Stimulated activated CD8-positive, alpha-beta memory T cell treated with anti-CD3 and anti-CD28 coated beads, Interleukin-4, amount 100 ng/mL, for 4 hours (primary cell): ENCODE measurements around the gene CEP55.

ENCODE experiments used
- DNase-seq, 2 donors: peaks; one replicate each; pipeline ENCODE4 v3.0.0-alpha.2; 2020; ENCODE audit warnings: low read depth in 2 of 2, low spot score in 1 of 2

The CEP55 gene

DNA sequence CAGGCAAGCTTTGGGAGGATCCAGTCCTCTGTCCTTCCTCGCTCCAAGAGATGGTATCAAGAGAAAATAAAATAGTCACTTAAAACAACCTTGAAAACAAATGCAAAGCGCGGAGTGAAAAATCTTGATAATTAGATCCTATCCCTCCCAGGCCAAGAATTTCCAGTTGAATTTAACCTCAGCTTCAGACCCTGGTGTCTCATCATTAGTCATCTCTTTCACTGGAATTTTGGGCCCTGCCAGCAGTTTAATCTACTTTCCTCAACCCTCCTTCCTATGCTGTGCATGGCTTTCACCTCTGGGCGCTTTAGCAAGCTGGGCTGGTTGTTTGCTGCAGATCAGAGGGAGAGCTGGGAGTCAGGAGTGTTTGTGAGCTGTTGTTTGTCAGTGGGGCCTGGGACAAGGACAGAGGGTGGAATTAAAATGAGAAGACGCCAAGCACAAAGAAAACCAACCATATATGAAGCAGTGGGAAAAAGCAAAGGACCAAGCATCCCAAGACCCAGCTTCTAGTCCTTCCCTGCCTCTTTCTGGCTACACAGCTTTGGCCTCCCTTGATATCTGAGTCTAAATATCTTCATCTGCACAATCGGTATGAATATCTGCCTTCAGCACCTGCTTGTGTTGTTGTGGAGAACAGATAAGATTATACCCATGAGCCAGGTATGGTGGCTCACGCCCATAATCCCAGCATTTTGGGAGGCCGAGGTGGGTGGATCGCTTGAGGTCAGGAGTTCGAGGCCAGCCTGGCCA is 27.8 kb upstream of the CEP55 start:
- no peak for DNase-seq

DNA sequence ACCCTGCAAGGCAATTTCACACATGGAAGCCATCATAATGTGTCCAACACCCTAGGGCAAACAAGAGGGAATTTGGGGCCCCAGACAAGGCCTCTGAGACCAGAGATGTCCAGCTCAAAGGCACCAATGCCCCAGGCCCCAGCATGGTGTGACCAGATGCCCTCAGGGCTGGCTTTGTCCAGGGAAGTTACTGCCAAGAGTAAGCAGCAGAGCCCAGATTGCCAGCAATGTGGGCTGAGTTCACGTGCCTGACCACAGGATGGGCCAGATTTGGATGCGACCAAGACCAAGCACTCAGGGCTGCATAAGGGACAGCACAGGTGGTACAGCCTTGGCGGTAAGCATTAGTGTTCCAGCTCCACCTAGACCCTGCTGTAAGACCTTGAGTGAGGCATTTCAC is 27.0 kb upstream of the CEP55 start:
- DNase-seq = no peak

DNA sequence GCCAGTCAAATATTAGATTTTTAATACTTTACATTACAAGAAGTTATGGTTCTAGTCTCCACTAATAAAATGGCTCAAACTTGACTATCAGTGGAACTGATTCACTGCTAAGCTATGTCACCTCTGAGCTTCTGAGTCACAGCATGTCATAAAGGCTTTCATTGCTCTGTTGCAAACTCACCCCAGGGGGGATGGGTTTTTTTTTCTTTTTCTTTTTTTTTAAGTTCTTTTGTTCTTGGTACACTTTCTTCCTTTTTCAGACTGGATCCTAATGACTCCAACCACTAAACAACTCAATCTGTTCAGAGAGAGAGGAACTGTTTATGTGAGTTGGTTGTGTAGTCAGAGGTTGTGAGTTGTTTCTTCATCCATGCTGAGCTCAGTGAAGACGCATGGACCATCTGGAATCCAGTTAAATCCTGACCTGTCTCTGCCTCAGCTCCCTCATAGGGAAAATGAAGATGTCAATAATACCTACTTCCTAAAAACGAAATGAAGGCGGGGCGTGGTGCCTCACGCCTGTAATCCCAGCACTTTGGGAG is 25.2 kb upstream of the CEP55 start:
- DNase-seq = no peak

DNA sequence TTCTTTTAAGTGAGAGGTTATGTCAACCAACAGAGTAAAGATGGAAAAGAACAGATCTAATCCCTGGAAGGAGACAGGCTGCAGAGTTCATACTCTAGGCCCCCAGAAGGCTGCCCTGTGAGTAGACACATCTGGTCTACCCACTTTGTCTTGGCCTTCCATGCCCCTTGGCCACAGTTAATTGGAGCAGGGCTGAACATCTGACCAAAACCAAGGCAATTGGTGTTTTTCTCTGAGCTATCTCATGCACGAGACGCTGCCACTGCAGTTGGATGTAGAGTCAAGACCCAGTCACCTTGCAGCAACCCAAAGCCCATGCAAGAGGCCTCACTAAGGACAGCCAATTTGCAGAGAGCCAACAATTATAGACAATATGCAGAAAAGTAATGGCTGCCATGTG is 23.3 kb upstream of the CEP55 start:
- DNase-seq = no peak

DNA sequence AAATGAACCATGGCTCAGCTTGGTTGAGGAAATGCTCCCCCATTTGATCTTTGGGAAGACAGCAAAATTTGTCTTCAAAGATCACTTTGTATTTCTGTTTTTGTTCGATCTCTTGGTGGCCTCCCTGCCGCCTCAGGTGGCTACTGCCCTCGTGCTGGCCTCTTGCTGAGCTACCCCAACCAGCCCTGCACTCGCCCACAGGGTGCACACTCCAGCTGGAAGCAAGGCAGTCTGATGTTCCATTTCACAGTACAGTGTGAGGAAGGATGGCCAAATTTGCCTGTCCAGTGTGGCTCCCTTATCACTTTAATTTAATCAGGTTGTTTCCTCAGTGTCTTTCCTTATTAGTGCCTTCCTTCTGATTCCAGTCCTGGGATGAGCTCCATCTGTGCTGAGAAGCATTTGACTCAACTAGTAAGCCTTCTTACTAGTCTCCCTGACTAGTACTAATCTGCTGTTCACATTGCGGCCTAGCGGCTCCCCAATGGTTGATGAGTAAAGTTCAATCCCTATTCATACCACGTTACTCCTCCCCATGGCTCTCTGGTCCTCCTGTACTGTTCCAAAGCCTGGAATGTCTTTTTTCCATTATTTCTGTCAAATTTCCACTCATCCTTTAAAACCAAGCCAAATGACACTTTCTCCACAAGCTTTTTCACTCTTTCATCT is 22.5 kb upstream of the CEP55 start:
- no peak for DNase-seq

DNA sequence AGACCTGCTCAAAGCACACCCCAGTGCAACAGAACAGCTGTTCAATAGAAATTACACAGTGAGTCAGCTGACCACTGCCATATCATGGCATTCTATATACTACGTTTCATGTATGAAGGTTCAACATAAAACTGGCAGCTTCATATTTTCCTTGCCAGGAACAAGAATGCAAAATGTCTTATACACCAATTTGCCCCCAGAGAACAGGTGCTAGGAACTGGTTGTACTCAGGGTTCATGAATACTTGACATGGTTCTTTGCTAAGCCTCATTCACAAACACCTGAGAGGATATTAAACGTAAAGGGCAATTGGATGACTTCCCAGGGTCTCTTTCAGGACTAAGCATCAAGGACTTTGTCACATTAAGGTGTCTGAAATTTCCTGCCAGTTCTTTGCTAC is 21.2 kb upstream of the CEP55 start:
- DNase-seq = no peak

DNA sequence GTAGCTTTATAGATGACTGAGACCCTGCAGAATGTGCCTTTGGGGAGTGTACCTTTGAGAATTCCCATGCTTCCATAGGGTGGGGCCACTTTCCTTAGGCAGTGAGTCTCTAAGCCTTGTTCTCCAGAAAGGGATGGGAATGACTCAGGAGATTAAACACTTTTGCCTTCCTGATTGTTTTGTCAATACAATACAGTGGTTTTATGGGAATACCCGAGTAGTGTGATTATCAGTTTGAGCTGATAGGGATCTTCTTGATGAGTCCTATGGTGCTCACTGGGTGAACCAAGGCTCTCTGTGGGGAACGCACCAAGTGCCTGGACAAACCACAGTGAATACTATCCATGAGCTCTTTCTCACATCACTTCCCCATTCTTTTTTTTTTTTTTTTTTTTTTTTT is 20.5 kb upstream of the CEP55 start:
- no peak for DNase-seq

DNA sequence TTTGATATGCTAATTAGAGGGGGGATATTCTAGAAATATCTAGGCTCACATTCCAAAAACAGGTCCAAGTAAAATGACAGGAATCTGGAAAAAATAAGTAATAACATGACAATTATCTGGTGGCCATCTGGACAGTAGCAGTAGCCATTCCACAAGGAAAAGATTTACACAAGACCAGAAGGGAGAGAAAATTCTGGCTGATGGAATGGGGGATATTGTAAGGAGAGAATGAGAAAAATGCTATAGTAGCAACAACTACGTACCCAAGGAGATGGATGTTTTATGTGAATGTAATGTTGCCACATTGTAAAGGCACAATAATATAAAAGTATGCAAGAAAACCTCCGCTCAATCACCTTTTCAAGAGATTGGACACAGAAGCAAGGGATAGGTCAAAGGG is 19.7 kb upstream of the CEP55 start:
- no peak for DNase-seq

DNA sequence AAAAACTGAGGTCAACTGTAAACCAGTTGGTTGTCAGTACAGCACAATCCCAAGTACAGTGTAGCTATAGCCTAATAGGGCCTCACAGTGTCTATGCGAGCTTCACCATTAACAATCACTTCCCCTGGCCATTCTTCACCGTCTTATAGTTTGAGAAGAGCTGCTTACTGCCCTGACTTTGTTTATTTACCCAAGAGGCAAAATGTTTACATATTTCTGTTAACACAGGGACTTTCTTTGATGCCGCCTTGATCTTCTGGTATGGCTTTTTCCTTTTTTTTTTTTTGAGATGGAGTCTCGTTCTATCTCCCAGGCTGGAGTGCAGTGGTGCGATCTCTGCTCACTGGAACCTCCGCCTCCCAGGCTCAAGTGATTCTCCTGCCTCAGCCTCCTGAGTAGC is 17.5 kb upstream of the CEP55 start:
- DNase-seq = no peak

DNA sequence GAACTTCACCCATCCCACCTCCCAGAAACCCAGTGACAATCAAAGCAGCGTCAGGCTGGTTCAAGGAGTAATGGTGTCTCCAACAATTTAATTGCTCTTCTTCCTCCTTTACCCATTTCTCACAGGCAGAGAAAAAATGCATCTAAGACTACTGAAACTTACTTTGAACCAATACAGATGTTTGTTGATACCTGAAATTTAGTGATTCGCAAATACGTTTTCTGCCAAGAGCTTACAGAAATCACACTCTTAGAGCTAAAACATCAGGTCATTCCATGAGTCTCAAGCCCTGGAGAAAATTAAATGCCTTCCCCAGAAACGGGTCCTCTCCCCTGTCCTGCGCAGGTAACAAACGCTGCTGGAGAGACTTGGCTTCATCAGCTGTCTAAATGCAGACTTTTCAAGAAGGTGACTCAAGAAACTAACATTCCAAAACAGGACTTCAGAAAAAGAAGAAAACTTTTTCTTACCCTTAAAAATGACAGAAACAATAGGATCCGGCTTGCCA is 14.7 kb upstream of the CEP55 start:
- no peak for DNase-seq

DNA sequence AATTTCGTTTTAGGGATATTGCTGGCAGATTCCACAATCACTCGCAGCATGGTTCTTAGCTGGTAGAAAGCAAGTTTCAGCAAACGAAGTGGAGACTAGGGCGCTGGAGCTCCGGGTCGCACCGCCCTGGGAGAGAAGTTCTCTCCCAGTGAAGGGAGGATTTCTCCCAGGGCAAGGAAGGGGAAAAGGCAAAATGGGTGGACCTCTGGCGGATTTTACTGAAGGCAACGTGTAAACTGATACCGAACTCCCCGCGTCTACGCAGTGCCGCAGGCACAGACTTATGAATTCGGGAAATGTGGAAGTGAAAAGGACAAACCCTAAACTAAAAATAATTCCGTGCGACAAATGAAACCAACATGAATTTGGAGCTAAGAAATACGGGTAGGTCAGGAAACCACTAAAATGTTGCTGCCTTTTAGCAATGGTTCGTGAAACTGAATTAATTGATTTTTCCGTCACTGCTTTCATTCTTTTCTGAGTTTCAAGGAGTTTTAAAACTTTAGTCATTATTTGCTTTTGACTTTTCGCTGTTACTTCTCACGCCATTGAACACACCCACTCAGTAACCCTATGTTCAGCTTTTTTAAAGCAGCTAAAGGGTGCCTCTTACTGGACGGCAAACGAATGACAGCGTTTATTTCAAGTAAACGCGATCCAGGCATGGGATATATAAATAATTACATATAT is 14.1 kb upstream of the CEP55 start, which contains the start of gene MYOF:
MYOF (minus strand) TSS at position 190 of the 690 bp plus-strand sequence; CDS start at position 50, 140 bp downstream.
- no peak for DNase-seq

DNA sequence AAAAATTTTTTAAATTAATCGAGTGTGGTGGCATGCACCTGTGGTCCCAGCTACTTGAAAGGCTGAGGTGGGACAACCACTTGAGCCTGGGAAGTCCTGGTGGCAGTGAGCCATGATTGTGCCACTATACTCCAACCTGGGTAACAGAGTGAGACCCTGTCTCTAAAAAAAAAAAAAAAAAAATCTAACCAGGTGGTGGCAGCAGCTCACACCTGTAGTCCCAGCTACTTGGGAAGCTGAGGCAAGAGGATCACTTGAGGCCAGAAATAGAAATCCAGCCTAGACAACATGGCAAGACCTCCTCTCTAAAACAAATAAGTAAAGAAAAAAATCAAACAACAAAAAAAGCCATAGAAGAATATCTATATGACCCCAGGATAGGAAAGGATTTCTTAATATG is 10.7 kb upstream of the CEP55 start:
- DNase-seq = no peak

DNA sequence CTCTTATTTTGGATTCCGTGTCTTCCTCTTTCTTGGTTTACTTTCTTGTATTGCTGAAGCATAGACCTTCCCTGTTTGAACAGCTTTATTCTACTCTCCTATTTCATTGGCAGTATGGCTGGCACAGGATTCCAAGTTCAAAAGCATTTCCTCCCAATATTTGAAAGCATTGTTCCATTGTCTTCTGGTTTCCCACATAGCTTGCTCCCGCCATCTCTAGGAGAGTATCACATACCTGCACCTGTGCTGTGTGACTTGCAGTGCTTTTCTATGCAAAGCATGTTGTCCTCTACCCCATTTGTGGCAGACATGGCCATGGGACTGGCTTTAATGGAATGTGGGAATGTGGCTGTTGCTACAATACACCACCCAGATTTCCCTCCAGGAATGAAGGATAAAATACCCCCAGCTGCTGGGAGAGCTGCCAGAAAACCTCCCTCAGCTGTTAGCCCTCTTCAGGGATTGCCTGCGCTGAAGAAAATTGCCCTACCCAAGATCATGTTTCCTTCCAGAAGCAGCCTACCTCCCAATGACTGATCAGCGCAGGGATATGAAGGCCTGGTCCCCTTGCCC is 7.4 kb upstream of the CEP55 start:
- DNase-seq = no peak

DNA sequence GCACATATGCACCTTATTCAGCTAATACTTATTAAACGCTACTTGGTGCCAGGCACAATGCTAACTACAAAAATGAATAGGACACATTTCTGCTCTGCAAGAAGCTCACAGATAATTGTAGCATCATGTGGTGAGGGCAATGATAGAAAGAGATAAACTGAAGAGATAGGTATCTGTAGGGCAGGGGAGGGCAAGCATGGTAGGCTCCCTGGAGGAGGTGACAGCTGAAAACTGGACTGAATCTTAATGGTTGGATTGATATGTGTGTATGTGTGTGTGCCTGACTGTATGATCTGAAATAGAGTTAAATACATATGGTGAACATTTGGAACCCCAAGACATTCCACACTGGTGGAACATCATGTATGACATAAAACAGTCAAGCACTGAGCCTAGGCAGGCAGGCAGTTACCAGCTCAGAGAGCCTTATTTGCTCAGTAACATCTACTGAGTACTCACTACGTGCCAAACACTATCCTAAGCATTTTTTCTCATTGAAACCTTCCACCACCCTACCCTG is 4.8 kb upstream of the CEP55 start:
- DNase-seq = no peak

DNA sequence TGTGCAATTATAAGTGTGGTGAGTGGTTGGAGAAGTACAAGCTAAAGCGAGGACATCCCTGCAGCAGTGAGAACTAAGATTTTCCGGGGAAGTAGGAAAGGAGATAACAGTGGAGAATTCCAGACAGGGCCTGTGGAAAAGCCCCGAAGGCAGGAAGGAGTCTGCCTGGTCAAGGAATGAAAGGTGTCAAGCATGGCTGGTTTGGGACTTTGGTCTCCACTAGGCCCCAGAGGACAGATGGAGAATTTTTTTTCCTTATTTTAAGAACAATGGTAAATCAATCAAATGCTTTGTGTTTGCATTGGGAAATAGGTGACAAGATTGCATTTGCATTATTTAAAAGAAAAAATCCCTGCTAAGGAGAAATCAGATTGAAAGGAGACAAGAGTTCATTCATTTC is 3.2 kb upstream of the CEP55 start:
- DNase-seq = no peak

DNA sequence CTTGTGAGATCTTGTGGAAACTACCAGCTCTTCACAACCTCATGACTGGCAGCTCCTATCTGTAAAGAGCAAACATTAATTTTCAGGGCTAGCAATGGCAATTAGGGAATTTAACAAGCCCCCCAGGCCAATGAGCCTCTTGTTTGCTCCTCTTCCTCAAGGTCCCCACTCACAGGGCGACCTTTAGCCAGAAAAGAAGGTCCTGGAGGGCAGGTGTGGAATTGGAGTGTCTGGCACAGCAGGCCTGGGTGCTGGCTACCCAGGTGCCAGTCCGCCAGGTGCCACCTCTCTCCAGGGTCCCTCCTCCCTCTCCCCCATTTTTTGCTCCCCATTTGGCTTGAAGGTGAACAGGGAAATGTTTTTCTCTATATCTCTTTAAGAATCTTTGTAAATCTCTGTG is 1.9 kb upstream of the CEP55 start:
- DNase-seq = no peak

DNA sequence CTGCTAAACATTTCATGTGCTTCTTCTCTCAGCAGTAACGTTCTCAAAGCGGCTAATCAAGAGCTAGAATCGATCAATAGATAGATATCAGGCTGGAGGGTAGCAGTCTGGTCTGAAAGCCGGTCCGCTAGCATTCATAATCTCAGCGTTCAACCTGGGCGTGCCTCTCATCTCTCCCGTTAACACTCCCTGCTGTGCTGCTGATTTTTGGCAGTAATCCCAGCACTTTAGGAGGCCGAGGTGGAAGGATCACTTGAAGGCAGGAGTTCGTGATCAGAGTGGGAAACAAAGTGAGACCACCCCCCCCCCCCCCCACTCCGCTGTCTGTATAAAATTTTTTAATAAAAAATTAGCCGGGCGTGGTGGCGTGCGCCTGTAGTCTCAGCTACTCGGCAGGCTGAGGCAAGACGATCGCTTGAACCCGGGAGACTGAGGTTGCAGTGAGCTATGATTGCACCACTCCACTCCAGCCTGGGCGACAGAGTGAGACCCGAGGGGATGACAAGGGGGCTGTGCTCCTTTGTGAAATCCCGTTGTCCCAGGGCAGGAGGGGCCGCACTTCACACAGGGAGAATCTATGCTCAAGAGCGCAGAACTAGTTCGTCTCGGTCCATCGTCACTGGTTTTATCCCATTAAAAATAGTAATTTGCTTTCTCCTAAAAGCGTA is 624 bp upstream of the CEP55 start:
- DNase-seq = no peak

DNA sequence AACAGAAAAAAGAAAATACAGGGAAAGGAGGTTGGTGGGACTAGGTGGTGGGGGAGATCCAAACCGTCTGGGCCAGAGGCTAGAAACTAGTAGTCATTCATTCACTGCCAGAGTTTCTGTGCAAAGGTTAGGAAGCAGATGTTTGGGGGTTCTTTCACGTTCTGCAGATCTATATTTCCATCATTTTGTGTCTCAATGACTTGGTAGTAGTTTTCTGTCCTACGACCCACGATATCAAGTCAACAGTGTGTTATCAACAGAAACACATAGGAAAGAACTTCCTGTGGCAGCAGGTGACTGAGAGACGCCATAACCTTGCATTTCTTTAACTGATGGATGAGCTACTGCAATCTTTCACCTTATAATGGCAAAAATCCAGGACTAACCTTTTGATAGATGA is 1.8 kb downstream of the CEP55 start:
- DNase-seq = no peak

DNA sequence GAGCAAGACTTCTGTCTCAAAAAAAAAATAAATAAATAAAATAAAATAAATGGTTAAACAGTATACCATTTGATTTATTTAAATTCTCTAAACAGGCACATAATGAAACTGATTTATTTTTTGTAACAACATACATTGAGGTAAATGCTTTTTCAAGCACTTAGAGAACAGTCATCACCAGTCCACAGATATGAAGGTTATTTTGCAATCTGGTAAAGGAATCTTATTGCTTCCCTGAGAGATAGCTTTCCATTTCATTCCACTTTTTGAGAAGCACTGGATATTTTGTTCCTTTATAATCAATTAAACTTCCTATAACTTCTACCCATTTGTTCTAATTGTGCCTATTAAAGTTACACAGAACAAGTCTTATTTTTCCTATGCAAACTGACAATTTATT is 5.2 kb downstream of the CEP55 start:
- no peak for DNase-seq

DNA sequence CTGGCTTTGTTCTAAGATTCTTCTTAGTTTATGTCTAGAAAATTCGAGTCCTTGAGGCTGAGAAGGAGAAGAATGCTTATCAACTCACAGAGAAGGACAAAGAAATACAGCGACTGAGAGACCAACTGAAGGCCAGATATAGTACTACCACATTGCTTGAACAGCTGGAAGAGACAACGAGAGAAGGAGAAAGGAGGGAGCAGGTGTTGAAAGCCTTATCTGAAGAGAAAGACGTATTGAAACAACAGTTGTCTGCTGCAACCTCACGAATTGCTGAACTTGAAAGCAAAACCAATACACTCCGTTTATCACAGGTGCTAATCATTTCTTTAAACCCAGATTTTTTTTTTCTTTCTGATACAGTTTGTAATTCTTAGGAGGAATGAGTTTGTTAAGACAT is 6.7 kb downstream of the CEP55 start:
- DNase-seq = no peak

DNA sequence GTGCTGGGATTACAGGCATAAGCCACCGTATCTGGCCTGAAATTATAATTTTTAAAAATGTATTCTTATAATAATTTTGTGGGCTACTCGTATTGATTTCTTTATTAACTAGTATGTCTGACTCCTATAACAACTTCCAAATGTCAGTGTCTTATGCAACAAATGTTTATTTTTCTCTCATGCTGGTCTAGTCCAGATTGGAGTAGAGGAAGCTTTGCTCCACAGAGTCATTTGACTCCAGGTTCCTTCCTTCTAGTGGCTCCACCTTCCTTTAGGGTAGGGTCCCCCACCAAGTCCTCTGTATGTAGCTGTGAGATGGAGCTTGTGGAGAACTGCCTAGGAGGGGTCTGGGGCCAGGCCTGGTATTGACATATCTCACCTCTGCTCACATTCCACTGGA is 8.7 kb downstream of the CEP55 start:
- DNase-seq = no peak
